A673 (cell line): ENCODE results near the gene MSI2.

Experiments used
- CTCF ChIP-seq: fragments of 300-800, 200-600 bp; sonication (generic); conservative IDR thresholded peaks from 2 replicates; pipeline ENCODE4 v1.5.1; 2017; ENCODE audit warnings: low read depth, mild to moderate bottlenecking, antibody characterized with exemption, low read length, moderate library complexity, mixed read lengths
- EZH2 ChIP-seq: fragments of 200-600 bp; sonication (generic); IDR thresholded peaks from 2 replicates; pipeline ENCODE4 v1.6.1; 2017; ENCODE audit warnings: borderline replicate concordance, low read depth, mild to moderate bottlenecking, mixed read lengths, antibody characterized with exemption, low read length; ENCODE audit not compliant: poor library complexity, severe bottlenecking

- no peak for TF ChIP-seq EZH2
- TF ChIP-seq CTCF = no peak
Observed at GRCh38 chr17:57249520-57249919, 6.8 kb upstream of the MSI2 start.
